Right forelimb (tissue), 1 donor: Measurements from ENCODE around the gene CARMIL1.

ENCODE experiments used
- DNase-seq: peaks from one replicate; pipeline ENCODE4 v3.0.0-alpha.2; 2018

Gene CARMIL1

GRCh38 chr6:25312034-25312620, 33.0 kb downstream of the CARMIL1 start:
- no peak for DNase-seq

GRCh38 chr6:25312703-25313102, 33.5 kb downstream of the CARMIL1 start:
- DNase-seq: no peak

GRCh38 chr6:25314509-25315175, 35.5 kb downstream of the CARMIL1 start:
- DNase-seq: no peak

- DNase-seq: no peak
Observed at GRCh38 chr6:25315194-25316177, 36.3 kb downstream of the CARMIL1 start.

- DNase-seq: no peak
Observed at GRCh38 chr6:25316626-25317025, 37.5 kb downstream of the CARMIL1 start.

GRCh38 chr6:25318589-25318988, 39.4 kb downstream of the CARMIL1 start:
- DNase-seq: no peak

GRCh38 chr6:25320459-25320858, 41.3 kb downstream of the CARMIL1 start:
- DNase-seq: no peak

GRCh38 chr6:25322692-25323091, 43.5 kb downstream of the CARMIL1 start:
- DNase-seq: no peak

- no peak for DNase-seq
Observed at GRCh38 chr6:25324066-25324762, 45.0 kb downstream of the CARMIL1 start.

- no peak for DNase-seq
Observed at GRCh38 chr6:25326126-25326525, 47.0 kb downstream of the CARMIL1 start.

GRCh38 chr6:25326960-25327359, 47.8 kb downstream of the CARMIL1 start:
- no peak for DNase-seq

- DNase-seq: no peak
Observed at GRCh38 chr6:25327432-25327831, 48.3 kb downstream of the CARMIL1 start.

- no peak for DNase-seq
Observed at GRCh38 chr6:25329161-25329817, 50.1 kb downstream of the CARMIL1 start.

GRCh38 chr6:25329982-25330381, 50.8 kb downstream of the CARMIL1 start:
- no peak for DNase-seq

GRCh38 chr6:25330796-25331685, 51.9 kb downstream of the CARMIL1 start:
- no peak for DNase-seq

GRCh38 chr6:25332165-25332564, 53.0 kb downstream of the CARMIL1 start:
- DNase-seq: no peak

- peak; percentile 50 for DNase-seq
Observed at GRCh38 chr6:25332655-25333071, 53.5 kb downstream of the CARMIL1 start.

GRCh38 chr6:25333471-25333870, 54.3 kb downstream of the CARMIL1 start:
- DNase-seq: no peak

- DNase-seq: no peak
Observed at GRCh38 chr6:25334793-25335192, 55.6 kb downstream of the CARMIL1 start.

- no peak for DNase-seq
Observed at GRCh38 chr6:25336996-25337395, 57.8 kb downstream of the CARMIL1 start.

- DNase-seq: no peak
Observed at GRCh38 chr6:25337431-25337830, 58.3 kb downstream of the CARMIL1 start.
